GM19023 (cell line): Measurements from ENCODE around the gene MYCBP2.
"Not testable (repeated sequence)": the region's sequence is repeated elsewhere in the genome, so short reads cannot be mapped to it uniquely, and the experiment has no call there.

Experiments
- ATAC-seq: cut with Tn5 transposase; IDR thresholded peaks from one replicate; pipeline ENCODE4 v1.9.1; 2021; ENCODE audit warnings: mild to moderate bottlenecking, moderate library complexity; ENCODE audit not compliant: unreplicated experiment

The MYCBP2 gene

GRCh38 chr13:77215543-77215942 lies 111.4 kb downstream of the MYCBP2 start:
- ATAC-seq = no peak

GRCh38 chr13:77213644-77214043 lies 113.2 kb downstream of the MYCBP2 start:
- ATAC-seq = no peak

- no peak for ATAC-seq
Measured at GRCh38 chr13:77207943-77208342, 119.0 kb downstream of the MYCBP2 start.

- ATAC-seq = not testable (repeated sequence)
Measured at GRCh38 chr13:77198995-77199394, 127.9 kb downstream of the MYCBP2 start.

GRCh38 chr13:77196052-77196618 lies 130.8 kb downstream of the MYCBP2 start:
- no peak for ATAC-seq

- no peak for ATAC-seq
Measured at GRCh38 chr13:77190349-77190958, 136.4 kb downstream of the MYCBP2 start.

- no peak for ATAC-seq
Measured at GRCh38 chr13:77185721-77186120, 141.2 kb downstream of the MYCBP2 start.

- ATAC-seq = peak; percentile 98
Measured at GRCh38 chr13:77184455-77184854, 142.4 kb downstream of the MYCBP2 start.

- no peak for ATAC-seq
Measured at GRCh38 chr13:77180011-77180410, 146.9 kb downstream of the MYCBP2 start.

- no peak for ATAC-seq
Measured at GRCh38 chr13:77177646-77178045, 149.2 kb downstream of the MYCBP2 start.

GRCh38 chr13:77176350-77176749 lies 150.5 kb downstream of the MYCBP2 start:
- no peak for ATAC-seq

- ATAC-seq = no peak
Measured at GRCh38 chr13:77172650-77173049, 154.2 kb downstream of the MYCBP2 start.

GRCh38 chr13:77171451-77171850 lies 155.4 kb downstream of the MYCBP2 start:
- no peak for ATAC-seq

- ATAC-seq = no peak
Measured at GRCh38 chr13:77168237-77168636, 158.7 kb downstream of the MYCBP2 start.

GRCh38 chr13:77150651-77151050 lies 176.2 kb downstream of the MYCBP2 start:
- no peak for ATAC-seq

- no peak for ATAC-seq
Measured at GRCh38 chr13:77143431-77143830, 183.5 kb downstream of the MYCBP2 start.

GRCh38 chr13:77139306-77139705 lies 187.6 kb downstream of the MYCBP2 start:
- ATAC-seq = no peak

- ATAC-seq = no peak
Measured at GRCh38 chr13:77138813-77139212, 188.1 kb downstream of the MYCBP2 start.

- ATAC-seq = no peak
Measured at GRCh38 chr13:77136902-77137420, 189.9 kb downstream of the MYCBP2 start.

GRCh38 chr13:77124423-77124822 lies 202.5 kb downstream of the MYCBP2 start:
- ATAC-seq = no peak

GRCh38 chr13:77118134-77118533 lies 208.8 kb downstream of the MYCBP2 start:
- no peak for ATAC-seq

- ATAC-seq = no peak
Measured at GRCh38 chr13:77114271-77114670, 212.6 kb downstream of the MYCBP2 start.

GRCh38 chr13:77113496-77113895 lies 213.4 kb downstream of the MYCBP2 start:
- no peak for ATAC-seq
